GM21786 (cell line): ENCODE data around the gene POLR2E.
"Not testable (repeated sequence)": the region's sequence is repeated elsewhere in the genome, so short reads cannot be mapped to it uniquely, and the experiment has no call there.

Experiments used
- ATAC-seq: cut with Tn5 transposase; IDR thresholded peaks from one replicate; pipeline ENCODE4 v1.9.1; 2021; ENCODE audit not compliant: unreplicated experiment

POLR2E gene

DNA sequence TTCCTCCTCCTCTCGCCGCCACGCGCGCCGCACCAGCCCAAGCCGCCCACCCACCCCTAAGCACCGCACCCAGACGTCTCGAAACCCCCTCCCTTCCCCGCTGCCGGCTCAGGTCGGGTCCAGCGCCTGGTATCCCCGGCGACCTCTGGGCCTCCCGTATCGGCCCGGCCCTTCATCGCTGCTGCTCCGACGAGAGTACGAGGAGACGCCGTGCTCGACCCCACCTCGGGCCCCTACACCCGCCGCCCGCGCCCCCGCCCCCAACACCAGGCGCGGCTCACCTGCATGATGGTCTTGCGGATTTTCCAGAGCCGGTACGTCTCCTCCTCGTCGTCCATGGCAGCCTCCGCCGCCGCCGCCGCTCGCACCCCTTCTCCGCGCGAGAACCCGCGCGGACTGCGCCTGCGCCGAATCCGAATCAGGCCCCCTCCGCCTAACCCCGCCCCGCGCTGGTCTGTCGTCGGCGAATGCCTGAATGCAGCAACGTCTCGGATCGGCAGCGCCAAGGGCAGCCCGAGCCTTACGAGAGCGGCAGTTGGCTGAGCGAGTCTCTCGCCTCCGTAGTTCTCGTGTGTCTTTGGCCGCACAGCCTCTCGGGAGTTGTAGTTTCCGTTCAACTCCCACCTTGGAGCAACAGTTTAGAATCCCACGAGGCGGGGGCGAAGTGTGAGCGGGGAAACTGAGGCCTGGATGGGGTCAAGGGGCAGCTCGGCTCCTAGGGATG is at the start of gene POLR2E:
Gene POLR2E (minus strand): TSS at position 398 of the 724 bp plus-strand sequence. CDS start 60 bp downstream, at position 338.
- ATAC-seq: peak; percentile 83

DNA sequence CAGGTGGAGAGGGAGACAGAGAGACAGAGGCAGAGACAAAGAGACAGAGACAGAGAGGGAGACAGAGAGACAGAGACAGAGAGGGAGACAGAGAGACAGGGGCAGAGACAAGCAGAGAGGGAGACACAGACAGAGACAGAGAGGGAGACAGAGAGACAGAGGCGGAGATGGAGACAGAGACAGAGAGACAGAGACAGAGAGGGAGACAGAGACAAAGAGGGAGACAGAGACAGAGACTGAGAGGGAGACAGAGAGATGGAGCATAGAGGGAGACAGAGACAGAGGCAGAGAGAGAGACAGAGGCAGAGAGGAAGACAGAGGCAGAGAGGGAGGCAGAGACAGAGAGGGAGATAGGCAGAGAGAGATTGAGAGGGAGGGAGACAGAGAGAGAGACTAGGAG is 49.6 kb upstream of the POLR2E start:
- no peak for ATAC-seq

DNA sequence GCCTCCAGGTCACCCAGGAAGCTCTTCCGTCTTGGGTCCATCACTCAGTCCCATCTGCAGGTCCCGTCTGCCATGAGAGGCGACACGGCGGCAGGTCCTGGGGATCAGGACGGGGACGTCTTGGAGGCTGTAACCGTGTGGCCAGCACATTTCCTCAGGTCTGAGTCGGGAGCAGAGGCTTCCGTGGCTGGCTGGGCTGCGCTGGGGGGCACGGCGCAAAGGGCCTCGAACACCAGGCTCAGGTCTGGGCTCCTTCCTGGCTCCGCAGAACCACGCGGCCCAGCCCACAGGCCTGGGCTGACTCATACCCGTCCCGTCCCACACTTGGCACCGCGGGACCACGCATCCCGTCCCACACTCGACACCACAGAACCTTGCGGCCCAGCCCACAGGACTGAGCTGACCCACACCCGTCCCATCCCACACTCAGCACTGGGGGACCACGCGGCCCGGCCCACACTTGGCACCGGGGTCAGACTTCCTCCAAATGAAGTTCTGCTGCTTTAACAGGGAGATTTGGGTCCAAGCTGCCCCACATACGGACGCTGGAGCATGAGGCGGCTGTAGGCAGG is 48.7 kb upstream of the POLR2E start:
- no peak for ATAC-seq

DNA sequence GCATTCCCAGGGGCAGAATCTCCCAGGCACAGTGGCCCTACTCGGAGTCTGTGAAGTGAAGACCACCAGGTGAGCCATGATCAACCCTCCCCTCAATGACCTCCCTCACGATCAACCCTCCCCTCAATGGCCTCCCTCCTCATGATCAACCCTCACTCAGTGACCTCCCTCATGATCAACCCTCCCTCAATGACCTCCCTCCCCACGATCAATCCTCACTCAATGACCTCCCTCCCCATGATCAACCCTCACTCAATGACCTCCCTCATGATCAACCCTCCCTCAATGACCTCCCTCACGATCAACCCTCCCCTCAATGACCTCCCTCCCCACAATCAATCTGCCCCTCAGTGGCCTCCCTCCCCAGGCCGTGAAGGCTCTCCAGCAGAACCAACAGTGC is 46.8 kb upstream of the POLR2E start:
- ATAC-seq: no peak

DNA sequence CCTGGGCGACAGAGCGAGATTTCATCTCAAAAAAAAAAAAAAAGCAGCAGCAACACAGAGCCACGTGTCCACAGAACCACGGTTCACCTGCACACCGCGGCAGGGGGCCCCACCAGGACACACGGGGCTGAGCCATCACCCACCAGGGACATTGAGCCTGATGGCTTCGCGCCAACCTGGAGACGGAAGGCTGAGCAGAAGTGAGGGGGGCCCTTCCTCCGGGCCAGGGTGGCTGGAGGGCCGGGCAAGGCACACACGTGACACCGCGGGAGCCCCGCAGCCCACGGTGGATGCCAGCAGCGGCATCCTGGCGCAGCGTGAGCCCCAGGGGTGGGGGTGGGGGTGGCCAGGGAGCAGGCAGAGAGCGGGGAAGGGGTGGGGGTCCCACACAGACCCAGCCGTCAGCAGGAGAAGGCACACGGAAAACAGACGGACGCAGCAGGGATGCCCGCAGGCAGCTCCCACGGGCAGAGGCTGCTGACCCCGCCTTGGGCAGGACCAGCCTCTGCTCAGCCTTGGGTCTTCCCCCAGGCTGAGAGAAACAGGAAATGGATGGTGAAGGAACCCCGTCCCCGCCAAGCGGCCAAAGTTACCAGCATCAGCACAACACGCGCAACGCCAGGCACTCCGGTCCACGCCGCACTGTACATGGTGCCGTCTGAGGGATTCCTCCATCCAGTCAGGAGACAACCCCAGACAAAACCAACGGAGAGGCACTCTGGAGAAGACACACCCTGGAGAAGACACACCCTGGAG is 45.3 kb upstream of the POLR2E start:
- ATAC-seq: no peak

DNA sequence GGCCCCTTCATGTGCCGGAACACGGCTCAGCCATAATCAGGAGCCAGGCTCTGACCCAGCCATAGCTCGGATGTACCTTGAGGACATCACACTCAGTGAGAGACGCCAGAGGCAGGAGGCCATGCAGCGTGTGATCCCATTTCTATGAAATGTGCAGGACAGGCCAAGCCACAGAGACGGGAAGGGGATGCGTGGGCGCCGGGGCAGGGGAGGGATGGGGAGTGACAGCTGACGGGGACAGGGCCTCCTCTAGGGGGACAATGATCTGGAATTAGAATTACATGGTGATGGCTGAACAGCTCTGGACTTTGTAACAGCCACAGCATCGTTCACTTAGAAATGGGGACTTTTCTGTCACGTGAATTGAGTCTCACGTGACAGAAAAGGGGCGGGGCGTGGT is 44.0 kb upstream of the POLR2E start:
- no peak for ATAC-seq

DNA sequence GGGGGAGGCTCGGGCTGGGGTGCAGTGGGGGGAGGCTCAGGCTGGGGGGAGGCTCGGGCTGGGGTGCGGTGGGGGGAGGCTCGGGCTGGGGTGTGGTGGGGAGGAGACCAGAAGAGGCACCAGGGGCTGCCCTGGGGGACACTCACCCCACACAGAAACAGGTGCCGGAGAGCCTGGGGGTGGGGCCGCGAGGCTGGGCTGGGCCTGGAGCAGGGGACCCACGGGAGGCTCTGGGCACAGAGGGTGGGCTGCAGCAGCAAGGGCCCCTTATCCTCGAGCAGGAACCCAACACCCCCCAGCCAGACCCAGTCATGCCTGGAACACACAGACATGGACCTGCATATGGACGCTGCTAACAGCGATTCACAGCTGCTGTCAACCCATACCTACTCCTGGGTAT is 42.9 kb upstream of the POLR2E start:
- no peak for ATAC-seq

DNA sequence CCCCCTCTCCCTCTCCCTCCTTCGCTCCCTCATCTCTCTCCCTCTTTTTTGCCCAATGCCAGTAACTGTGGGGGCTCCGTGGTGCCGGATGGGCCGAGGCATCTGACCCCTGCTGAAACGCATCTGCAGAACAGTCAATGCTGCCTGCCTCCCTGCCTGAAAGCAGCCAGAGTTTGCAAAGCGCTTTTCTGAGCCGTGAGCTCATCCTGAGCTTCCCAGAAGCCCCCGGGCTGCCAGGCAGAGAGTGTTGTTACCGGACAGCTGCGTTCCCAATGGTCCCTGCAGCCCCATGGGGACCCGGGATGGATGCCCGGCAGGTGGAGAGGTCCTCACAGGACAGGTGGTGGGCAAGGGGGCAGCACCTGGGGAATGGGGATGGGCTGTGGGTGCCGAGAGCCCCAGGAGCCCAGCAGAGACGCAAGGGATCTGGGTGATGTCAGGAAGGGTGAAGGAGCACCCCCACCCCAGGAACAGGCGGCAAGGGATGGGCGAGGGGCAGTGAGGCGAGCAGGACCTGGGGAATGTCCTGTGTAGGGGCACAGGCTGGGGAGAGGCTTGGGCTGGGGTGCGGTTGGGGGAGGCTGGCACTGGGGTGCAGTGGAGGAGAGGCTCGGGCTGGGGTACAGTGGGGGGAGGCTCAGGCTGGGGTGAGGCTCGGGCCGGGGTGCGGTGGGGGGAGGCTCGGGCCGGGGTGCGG is 41.6 kb upstream of the POLR2E start:
- ATAC-seq: no peak

DNA sequence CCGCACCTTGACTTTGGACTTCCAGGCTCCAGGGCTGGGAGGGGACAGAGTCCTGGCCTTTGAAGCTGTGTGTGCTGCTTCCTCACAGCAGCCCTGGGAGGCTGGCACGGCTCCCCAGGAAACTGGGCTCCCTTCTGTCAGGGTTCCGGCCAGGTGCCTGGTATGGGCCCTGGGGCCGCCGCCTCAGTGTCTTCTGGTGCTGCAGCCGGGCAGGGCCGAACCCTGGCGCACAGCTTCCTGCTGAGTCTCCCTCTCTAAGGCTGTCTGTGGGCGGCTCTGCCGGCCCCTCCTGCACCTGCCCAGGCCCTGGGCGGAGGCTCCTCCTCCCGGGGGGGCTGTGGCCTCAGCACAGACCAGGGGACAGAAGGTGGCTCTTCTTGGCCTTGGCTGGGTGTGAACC is 41.0 kb upstream of the POLR2E start:
- no peak for ATAC-seq

DNA sequence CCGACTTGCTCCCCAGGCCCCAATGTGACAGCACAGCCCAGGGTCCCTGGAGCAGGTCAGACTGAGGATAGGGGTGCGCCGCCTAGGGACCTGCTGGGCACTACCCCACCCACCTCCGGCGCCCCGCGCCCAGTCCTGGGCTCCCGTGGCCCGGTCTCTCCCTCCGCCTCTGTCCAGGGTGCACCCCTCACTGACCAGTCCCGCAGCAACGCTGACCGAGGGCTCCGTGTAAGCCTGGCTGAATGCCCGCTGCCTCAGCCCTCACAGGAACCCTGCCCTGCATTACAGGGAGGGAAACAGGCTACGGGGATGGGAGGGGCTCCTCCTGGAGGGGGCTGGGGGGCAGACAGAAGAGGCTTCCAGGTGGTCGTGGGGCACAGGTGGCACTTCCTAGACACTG is 40.3 kb upstream of the POLR2E start:
- no peak for ATAC-seq

DNA sequence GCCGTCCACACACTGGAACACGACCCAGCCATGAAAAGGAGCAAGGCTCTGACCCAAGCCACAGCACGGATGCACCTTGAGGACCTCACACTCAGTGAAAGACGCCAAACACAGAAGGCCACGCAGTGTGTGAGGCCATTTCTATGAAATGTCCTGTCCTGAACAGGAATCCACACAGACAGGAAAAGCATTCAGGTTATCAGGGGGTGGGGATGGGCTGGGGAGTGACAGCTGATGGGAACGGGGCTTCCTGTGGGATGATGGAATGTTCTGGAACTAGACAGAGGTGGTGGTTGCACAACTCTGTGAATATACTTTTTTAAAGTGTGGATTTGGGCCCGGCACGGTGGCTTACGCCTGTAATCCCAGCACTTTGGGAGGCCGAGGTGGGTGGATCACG is 39.3 kb upstream of the POLR2E start:
- no peak for ATAC-seq

DNA sequence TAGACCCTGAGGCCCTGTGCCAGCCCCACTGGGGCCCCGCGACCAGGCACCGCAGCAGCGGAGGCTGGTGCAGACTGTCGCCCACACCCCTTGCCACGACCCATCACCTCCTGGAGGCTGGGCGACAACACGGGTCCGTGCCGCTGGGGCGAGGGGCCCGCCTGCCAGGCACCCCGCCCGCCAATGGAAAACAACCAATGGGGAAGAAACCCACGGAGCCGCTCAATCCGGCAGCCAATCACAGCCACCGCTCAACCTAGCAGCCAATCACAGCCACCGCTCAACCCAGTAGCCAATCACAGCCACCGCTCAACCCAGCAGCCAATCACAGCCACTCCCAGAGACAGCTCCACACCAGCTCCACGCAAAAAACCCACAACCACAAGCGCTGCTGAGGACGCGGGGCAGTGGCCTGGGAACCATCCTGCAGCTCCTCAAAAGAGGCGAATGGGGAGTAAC is 38.3 kb upstream of the POLR2E start:
- no peak for ATAC-seq

DNA sequence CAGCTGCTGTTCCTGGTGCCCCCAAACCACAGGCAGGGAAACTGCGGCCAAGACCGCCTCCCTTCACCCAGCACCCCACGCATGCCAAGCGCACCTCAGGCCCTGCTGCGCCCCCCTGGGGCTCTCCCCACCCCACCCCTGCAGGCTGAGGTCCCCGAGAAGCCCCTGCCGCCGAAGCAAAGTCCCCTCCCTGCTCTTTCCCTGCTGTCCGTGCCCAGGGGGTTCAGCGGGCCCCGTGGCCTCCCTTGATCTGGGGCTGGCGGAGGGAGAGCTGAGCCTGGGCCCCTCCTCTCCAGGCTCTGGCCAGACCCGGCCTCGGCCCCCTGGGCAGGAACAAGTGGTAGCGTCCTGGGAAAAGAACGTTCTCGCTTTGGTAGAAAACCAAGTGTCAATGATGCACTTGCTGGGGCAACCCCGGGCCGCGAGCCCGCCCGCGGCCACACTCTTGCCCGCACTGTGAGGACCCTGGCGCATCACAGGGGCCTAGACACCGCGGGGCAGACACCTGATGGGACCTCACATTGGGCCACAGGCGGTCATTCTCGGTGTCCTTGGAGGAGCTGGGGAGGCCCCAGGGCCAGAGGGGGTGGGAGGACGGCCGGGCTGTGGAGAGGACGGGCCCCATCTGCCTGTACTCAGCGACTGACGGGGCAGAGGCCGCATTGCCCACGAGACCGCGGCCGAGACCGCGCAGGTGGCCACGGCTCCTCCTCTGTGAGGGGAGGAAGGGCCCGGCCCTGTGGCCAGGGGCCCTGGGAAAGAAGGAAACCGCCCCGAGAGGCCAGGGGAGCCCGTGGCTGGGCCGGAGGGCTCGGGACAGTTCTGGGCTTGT is 37.6 kb upstream of the POLR2E start:
- ATAC-seq: no peak

DNA sequence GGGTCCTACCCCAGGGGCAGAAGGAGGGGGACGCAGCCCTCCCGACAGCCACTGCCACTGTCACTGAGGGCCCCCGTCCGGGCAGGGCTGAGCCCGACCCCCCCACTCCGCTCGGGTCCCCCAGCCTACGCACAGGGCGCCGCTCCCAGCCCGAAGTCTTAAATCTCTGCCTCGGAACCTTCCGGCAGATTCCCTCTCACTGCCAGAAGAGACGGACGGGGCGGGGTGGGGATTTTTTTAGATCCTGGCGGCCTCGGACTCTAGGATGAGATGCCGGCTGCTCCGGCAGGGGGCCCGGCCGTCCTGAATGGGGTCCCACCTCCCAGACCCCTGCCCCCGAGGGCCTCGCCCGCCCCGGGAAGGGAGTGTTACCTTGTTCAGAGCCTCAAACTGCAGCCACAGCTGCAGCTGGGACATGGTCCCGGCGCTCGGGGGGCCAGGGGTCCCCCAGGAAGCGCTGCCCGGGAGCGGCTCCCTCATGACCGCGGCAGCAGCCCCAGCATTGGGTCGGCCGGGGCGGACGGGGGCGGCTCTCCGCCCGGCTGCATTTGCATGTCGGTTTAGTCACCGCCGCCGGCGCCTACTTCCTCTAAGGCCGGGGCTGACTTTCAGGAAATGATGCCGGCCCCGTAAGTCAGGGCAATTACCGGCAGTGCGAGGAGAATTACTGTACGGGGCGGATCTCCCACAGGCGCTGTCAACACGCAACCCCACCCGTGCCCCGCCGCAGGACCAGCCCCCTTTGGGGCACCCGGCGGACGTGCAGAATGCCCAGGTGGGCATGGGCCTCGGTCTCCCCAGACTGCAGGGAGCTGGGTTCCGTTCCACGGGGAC is 36.8 kb upstream of the POLR2E start:
- no peak for ATAC-seq

DNA sequence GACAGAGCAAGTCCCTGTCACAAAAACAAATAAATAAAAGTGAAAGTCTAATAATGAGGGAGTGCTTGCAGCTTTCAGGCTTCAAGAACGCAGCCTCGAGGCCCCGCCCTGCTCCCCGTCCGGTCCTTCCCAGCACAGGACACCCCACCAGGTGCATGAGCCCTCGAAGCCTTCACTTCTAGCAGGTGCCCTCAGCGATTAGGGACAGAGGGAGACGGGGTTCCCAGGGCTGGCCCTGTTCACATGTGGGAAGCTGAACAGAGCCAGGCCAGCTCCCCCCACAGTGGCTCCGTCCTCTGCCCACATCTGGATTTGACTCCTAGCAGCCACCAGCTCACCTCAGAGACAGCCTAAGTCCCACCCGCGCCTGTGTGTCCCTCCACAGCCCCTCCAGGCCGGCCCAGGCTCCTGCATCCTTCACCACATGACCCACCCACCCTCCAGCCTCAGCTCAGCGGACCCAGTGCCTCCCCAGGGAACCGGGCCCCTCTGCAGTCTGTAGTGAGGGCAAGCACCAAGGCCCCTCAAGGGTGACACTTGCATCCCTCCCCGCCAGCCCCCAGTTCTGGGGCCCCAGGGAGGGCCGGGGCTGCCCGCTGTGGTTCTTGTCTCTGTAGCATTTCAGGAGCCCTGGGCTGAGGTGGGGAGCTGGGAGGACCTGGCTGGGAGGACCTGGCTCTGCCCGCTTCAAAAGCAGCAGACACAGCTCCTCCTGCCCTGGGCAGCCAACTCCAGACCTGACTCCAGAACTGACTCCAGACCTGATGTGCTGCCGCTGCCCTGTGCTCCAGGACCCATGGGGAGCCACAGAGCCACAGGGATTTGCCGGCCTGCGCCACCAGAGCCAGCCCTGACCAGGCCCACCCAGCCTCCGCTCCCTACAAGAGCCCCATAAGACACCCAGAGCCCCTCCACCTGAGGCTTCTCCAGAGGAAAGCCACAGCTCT is 35.9 kb upstream of the POLR2E start:
- ATAC-seq: no peak

DNA sequence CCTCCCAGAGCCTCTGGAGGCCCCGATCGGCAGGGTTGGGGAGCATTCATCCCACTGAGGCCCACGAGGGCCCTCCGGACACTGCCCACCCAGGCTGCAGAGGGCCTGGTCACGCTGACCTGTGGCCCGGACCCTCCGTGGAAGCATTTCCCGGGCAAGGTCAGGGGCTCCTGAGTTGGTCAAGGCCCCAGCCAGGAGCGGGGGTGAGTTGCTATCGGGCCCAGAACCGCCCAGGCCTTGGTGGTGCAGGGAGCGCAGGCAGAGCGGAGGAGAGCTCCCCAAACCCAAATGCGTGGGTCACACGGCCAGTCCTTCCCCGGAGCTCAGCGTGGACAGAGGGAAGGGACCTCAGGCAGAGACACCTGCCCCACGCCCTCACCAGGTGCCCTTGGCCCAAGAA is 34.4 kb upstream of the POLR2E start:
- no peak for ATAC-seq

DNA sequence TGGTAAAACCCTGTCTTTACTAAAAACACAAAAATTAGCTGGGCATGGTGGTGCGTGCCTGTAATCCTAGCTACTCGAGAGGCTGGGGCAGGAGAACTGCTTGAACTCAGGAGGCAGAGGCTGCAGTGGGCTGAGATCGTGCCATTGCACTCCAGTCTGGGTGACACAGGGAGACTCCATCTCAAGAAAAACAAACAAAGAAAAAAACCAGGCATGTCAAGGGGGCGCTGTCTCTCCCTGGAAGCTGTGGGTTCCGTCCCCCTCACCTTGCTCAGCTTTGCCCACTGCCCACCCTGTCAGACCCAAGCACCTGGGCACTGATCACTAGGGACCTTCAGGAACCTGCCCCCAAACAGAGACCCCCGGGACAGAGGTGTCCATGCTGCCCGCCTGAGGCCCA is 33.9 kb upstream of the POLR2E start:
- ATAC-seq: not testable (repeated sequence)

DNA sequence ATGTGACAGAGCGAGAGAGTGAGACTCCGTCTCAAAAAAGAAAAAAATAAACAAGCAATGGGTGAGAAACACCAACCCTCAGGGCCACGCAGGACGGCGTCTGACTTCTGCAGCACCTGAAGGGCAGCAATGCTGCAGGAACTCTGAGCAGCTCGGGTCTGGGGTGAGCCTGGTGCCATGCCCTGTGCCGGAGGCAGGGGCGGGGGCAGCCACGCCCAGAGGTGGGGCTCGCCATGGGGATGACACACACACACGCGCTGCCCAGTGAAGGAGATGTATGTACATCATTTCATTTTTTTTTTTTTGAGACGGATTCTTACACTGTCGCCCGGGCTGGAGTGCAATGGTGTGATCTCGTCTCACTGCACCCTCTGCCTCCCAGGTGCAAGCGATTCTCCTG is 32.9 kb upstream of the POLR2E start:
- no peak for ATAC-seq
